Neuron (in vitro differentiated cells): Measurements from ENCODE around the gene HIC2.
"Not testable (repeated sequence)": the region's sequence is repeated elsewhere in the genome, so short reads cannot be mapped to it uniquely, and the experiment has no call there.

ENCODE experiments used
- H2AFZ ChIP-seq: one replicate; pipeline ENCODE4 v1.6.1; 2013; ENCODE audit warnings: low read depth, mild to moderate bottlenecking, inconsistent platforms, low read length, moderate library complexity
- H3K27me3 ChIP-seq: one replicate; pipeline ENCODE4 v1.6.1; 2013; ENCODE audit warnings: low read length; ENCODE audit not compliant: insufficient read depth
- H3K36me3 ChIP-seq: one replicate; pipeline ENCODE4 v1.6.1; 2013; ENCODE audit warnings: low read length; ENCODE audit not compliant: insufficient read depth
- H3K4me1 ChIP-seq: one replicate; pipeline ENCODE4 v1.6.1; 2013; ENCODE audit warnings: low read length; ENCODE audit not compliant: insufficient read depth
- H3K4me3 ChIP-seq: 2 replicates; pipeline ENCODE4 v1.5.1; 2013; ENCODE audit warnings: mild to moderate bottlenecking, low read length, moderate library complexity
- H3K9me3 ChIP-seq: one replicate; pipeline ENCODE4 v1.6.1; 2013; ENCODE audit warnings: low read length

HIC2 gene

GRCh38 chr22:21407792-21408191, 9.4 kb upstream of the HIC2 start:
- not testable (repeated sequence) for H3K27me3 ChIP-seq, H3K4me3 ChIP-seq, H3K4me1 ChIP-seq, H3K36me3 ChIP-seq, H2AFZ ChIP-seq, H3K9me3 ChIP-seq

GRCh38 chr22:21416375-21416774, 796 bp upstream of the HIC2 start:
- not testable (repeated sequence) for H3K4me3 ChIP-seq, H3K36me3 ChIP-seq, H3K27me3 ChIP-seq, H2AFZ ChIP-seq, H3K9me3 ChIP-seq, H3K4me1 ChIP-seq

GRCh38 chr22:21417853-21418252, 682 bp downstream of the HIC2 start:
- not testable (repeated sequence) for H3K27me3 ChIP-seq, H3K4me1 ChIP-seq, H2AFZ ChIP-seq, H3K36me3 ChIP-seq, H3K9me3 ChIP-seq
- peak overlapping the region; percentile 57 for H3K4me3 ChIP-seq

GRCh38 chr22:21418974-21419638, 1.9 kb downstream of the HIC2 start:
- not testable (repeated sequence) for H2AFZ ChIP-seq, H3K9me3 ChIP-seq, H3K36me3 ChIP-seq, H3K27me3 ChIP-seq, H3K4me1 ChIP-seq
- H3K4me3 ChIP-seq = peak overlapping the region; percentile 16

GRCh38 chr22:21420180-21420763, 3.1 kb downstream of the HIC2 start:
- not testable (repeated sequence) for H3K9me3 ChIP-seq, H2AFZ ChIP-seq, H3K4me1 ChIP-seq, H3K27me3 ChIP-seq, H3K36me3 ChIP-seq, H3K4me3 ChIP-seq

- H3K36me3 ChIP-seq, H3K4me1 ChIP-seq, H3K4me3 ChIP-seq, H3K27me3 ChIP-seq, H2AFZ ChIP-seq, H3K9me3 ChIP-seq: not testable (repeated sequence)
Measured at GRCh38 chr22:21424084-21424709, 7.0 kb downstream of the HIC2 start.

- H3K27me3 ChIP-seq, H2AFZ ChIP-seq, H3K4me3 ChIP-seq, H3K4me1 ChIP-seq, H3K36me3 ChIP-seq, H3K9me3 ChIP-seq: not testable (repeated sequence)
Measured at GRCh38 chr22:21434378-21435233, 17.4 kb downstream of the HIC2 start.

GRCh38 chr22:21435998-21436810, 19.0 kb downstream of the HIC2 start:
- H3K4me1 ChIP-seq, H3K36me3 ChIP-seq, H3K27me3 ChIP-seq, H2AFZ ChIP-seq, H3K9me3 ChIP-seq, H3K4me3 ChIP-seq: not testable (repeated sequence)

- not testable (repeated sequence) for H3K4me1 ChIP-seq, H2AFZ ChIP-seq, H3K4me3 ChIP-seq, H3K9me3 ChIP-seq, H3K27me3 ChIP-seq, H3K36me3 ChIP-seq
Measured at GRCh38 chr22:21438013-21438412, 20.8 kb downstream of the HIC2 start.

- H2AFZ ChIP-seq, H3K4me3 ChIP-seq, H3K27me3 ChIP-seq, H3K9me3 ChIP-seq: not testable (repeated sequence)
- peaks cover 12% of the 10 kb centered on the region for H3K4me1 ChIP-seq
- H3K36me3 ChIP-seq = peaks cover 16% of the 10 kb centered on the region
Measured at GRCh38 chr22:21440018-21440636, 23.0 kb downstream of the HIC2 start.

- Histone ChIP-seq H3K4me1 (peaks cover 12% of the 10 kb centered on the region), H3K36me3 (peaks cover 16% of the 10 kb centered on the region)
- not testable (repeated sequence) for H3K4me3 ChIP-seq, H3K27me3 ChIP-seq, H3K9me3 ChIP-seq, H2AFZ ChIP-seq
Measured at GRCh38 chr22:21440676-21441075, 23.5 kb downstream of the HIC2 start.

GRCh38 chr22:21441170-21441569, 24.0 kb downstream of the HIC2 start:
- not testable (repeated sequence) for H2AFZ ChIP-seq, H3K4me3 ChIP-seq, H3K27me3 ChIP-seq, H3K9me3 ChIP-seq
- H3K4me1 ChIP-seq = peaks cover 12% of the 10 kb centered on the region
- H3K36me3 ChIP-seq = peaks cover 21% of the 10 kb centered on the region
